Neuronal stem cell (in vitro differentiated cells): ENCODE results near the gene RTBDN.

Source experiments
- DNase-seq: peaks from one replicate; pipeline ENCODE4 v3.0.0-alpha.2; 2013; ENCODE audit warnings: low spot score
- H2AFZ ChIP-seq: one replicate; pipeline ENCODE4 v1.6.1; 2013; ENCODE audit warnings: mild to moderate bottlenecking, low read length, inconsistent platforms
- H2AK5ac ChIP-seq: 2 replicates; pipeline ENCODE4 v1.6.1; 2013; ENCODE audit warnings: low read depth, mild to moderate bottlenecking, inconsistent platforms, low read length, moderate library complexity, mixed read lengths
- H2BK120ac ChIP-seq: 2 replicates; pipeline ENCODE4 v1.6.1; 2013; ENCODE audit warnings: low read depth, mild to moderate bottlenecking, inconsistent platforms, low read length, moderate library complexity, mixed read lengths
- H2BK12ac ChIP-seq: one replicate; pipeline ENCODE4 v1.6.1; 2013; ENCODE audit warnings: low read length, inconsistent platforms
- H2BK15ac ChIP-seq: 2 replicates; pipeline ENCODE4 v1.6.1; 2013; ENCODE audit warnings: mild to moderate bottlenecking, low read length, inconsistent platforms, mixed read lengths
- H2BK5ac ChIP-seq: one replicate; pipeline ENCODE4 v1.6.1; 2013; ENCODE audit warnings: inconsistent platforms, mild to moderate bottlenecking, low read length, moderate library complexity
- H3K14ac ChIP-seq: one replicate; pipeline ENCODE4 v1.6.1; 2013; ENCODE audit warnings: low read length, inconsistent platforms
- H3K18ac ChIP-seq: 2 replicates; pipeline ENCODE4 v1.6.1; 2013; ENCODE audit warnings: low read length, inconsistent platforms
- H3K23ac ChIP-seq: 2 replicates; pipeline ENCODE4 v1.6.1; 2013; ENCODE audit warnings: low read depth, mild to moderate bottlenecking, mixed read lengths, low read length, inconsistent platforms; ENCODE audit not compliant: poor library complexity
- H3K27ac ChIP-seq: replicated peaks from 3 replicates; pipeline ENCODE4 v1.5.1; 2013; ENCODE audit warnings: low read length, inconsistent platforms
- H3K27me3 ChIP-seq, 3 experiments: 2 replicates each; pipeline ENCODE4 v1.6.1; 2013; ENCODE audit warnings: low read length in 3 of 3, mild to moderate bottlenecking in 2 of 3, inconsistent platforms in 1 of 3, low read depth in 1 of 3, mixed read lengths in 1 of 3, moderate library complexity in 1 of 3; ENCODE audit not compliant: control insufficient read depth in 3 of 3, insufficient read depth in 3 of 3
- H3K36me3 ChIP-seq, 2 donors: replicated peaks in 1 of 2; 2 replicates each; pipeline ENCODE4 v1.6.1; 2013; ENCODE audit warnings: low read length in 2 of 2; ENCODE audit not compliant: control insufficient read depth in 2 of 2, insufficient read depth in 2 of 2
- H3K4ac ChIP-seq: 2 replicates; pipeline ENCODE4 v1.6.1; 2013; ENCODE audit warnings: inconsistent platforms, mild to moderate bottlenecking, low read length, moderate library complexity
- H3K4me1 ChIP-seq, 2 donors: 1 replicate in 1 of 2; 2 replicates in 1 of 2; pipeline ENCODE4 v1.6.1; 2013; ENCODE audit warnings: low read length in 2 of 2, low read depth in 1 of 2; ENCODE audit not compliant: control insufficient read depth in 2 of 2, insufficient read depth in 1 of 2
- H3K4me2 ChIP-seq: one replicate; pipeline ENCODE4 v1.6.1; 2013; ENCODE audit warnings: mild to moderate bottlenecking, low read length, inconsistent platforms; ENCODE audit not compliant: insufficient read depth, poor library complexity, severe bottlenecking
- H3K4me3 ChIP-seq, 2 donors: 2 replicates each; pipeline ENCODE4 v1.5.1; 2013; ENCODE audit warnings: low read length in 2 of 2, mild to moderate bottlenecking in 2 of 2, inconsistent platforms in 1 of 2, moderate library complexity in 1 of 2
- H3K79me1 ChIP-seq: one replicate; pipeline ENCODE4 v1.6.1; 2013; ENCODE audit warnings: low read depth, mild to moderate bottlenecking, inconsistent platforms, low read length, moderate library complexity
- H3K9ac ChIP-seq: one replicate; pipeline ENCODE4 v1.6.1; 2013; ENCODE audit warnings: mild to moderate bottlenecking, low read depth, low read length, inconsistent platforms; ENCODE audit not compliant: poor library complexity
- H3K9me3 ChIP-seq, 2 donors: replicated peaks in 1 of 2; 2 replicates each; pipeline versions ENCODE3 to v1.6.1; 2013; ENCODE audit warnings: low read length in 2 of 2, mild to moderate bottlenecking in 2 of 2, inconsistent platforms in 1 of 2, low read depth in 1 of 2, mixed read lengths in 1 of 2, moderate library complexity in 1 of 2; ENCODE audit not compliant: control insufficient read depth in 2 of 2, insufficient read depth in 1 of 2
- H4K8ac ChIP-seq: one replicate; pipeline ENCODE4 v1.6.1; 2013; ENCODE audit warnings: low read depth, mild to moderate bottlenecking, inconsistent platforms, low read length, moderate library complexity
- H4K91ac ChIP-seq: one replicate; pipeline ENCODE4 v1.6.1; 2013; ENCODE audit warnings: low read length, low read depth, mild to moderate bottlenecking, inconsistent platforms; ENCODE audit not compliant: poor library complexity
- WGBS, 2 donors: extraction: QIAGEN DNeasy Blood & Tissue Kit; methylation state at CpG; one replicate each; pipeline ENCODE4 v1.1.7; 2013; ENCODE audit warnings: missing lambda C conversion rate in 2 of 2, mixed read lengths in 1 of 2; ENCODE audit not compliant: insufficient read length in 2 of 2, insufficient replicate concordance in 1 of 2; ENCODE audit errors: extremely low coverage in 2 of 2; 5-methylcytosine and 5-hydroxymethylcytosine counted together

Gene RTBDN

DNA sequence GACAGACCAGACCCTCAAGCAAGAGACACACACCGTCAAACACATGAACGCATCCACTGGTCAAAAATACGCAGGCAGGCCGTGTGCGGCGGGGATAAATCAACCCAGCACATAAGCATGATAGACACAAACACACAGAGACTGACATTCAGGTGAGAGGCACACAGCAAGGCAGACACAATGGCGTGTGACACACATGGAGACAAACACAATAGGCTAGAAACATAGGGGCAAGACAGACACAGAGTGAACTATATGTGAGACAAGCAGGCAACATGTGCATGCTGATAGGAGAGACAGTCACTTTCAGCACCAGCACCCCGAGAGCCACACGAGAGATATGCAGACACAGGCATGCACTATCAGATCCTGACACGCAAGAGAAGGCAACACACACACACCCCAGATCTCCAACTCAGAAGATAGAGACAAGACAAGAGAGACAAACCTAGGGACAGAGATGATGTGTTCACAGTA lies 49.9 kb downstream of the RTBDN start:
- H4K91ac ChIP-seq: no peak overlapping the region
- no peak for DNase-seq
- no peaks in the 10 kb centered on the region for H3K79me1 ChIP-seq
- H2BK15ac ChIP-seq: no peak overlapping the region
- no peak overlapping the region for H3K4me3 ChIP-seq
- H3K27me3 ChIP-seq: no peaks in the 10 kb centered on the region
- no peak overlapping the region for H3K4ac ChIP-seq
- H3K4me1 ChIP-seq: peaks cover 21 to 53% of the 10 kb centered on the region in 2 donors
- peak overlapping the region; percentile 96 for H2BK5ac ChIP-seq
- no peak overlapping the region for H3K4me2 ChIP-seq
- H3K18ac ChIP-seq: peak overlapping the region; percentile 9
- no CpG with 5 or more reads among the region's 10 CpGs for WGBS, 2 donors
- H2BK120ac ChIP-seq: no peak overlapping the region
- no peak overlapping the region for H2AFZ ChIP-seq
- H3K9me3 ChIP-seq: no peaks in the 10 kb centered on the region
- H4K8ac ChIP-seq: no peak overlapping the region
- no peak overlapping the region for H3K27ac ChIP-seq
- H3K9ac ChIP-seq: peak overlapping the region; percentile 56
- no peak overlapping the region for H2BK12ac ChIP-seq
- H3K14ac ChIP-seq: no peak overlapping the region
- no peak overlapping the region for H3K23ac ChIP-seq
- H2AK5ac ChIP-seq: peak overlapping the region; percentile 20
- no peaks in the 10 kb centered on the region for H3K36me3 ChIP-seq

- H4K91ac ChIP-seq: no peak overlapping the region
- H3K4me2 ChIP-seq: no peak overlapping the region
- H3K79me1 ChIP-seq: no peaks in the 10 kb centered on the region
- no peak overlapping the region for H3K4ac ChIP-seq
- H3K9ac ChIP-seq: peak overlapping the region; percentile 56
- H3K14ac ChIP-seq: no peak overlapping the region
- no CpG with 5 or more reads among the region's 19 CpGs for WGBS, 2 donors
- H3K18ac ChIP-seq: peak overlapping the region; percentile 23
- H2BK12ac ChIP-seq: no peak overlapping the region
- no peaks in the 10 kb centered on the region for H3K27me3 ChIP-seq
- peak overlapping the region; percentile 20 for H2AK5ac ChIP-seq
- no peaks in the 10 kb centered on the region for H3K36me3 ChIP-seq
- H2BK15ac ChIP-seq: peak overlapping the region; percentile 26
- H2AFZ ChIP-seq: no peak overlapping the region
- peaks cover 19 to 54% of the 10 kb centered on the region in 2 donors for H3K4me1 ChIP-seq
- no peak overlapping the region for H3K23ac ChIP-seq
- peak overlapping the region; percentile 96 for H2BK5ac ChIP-seq
- H3K27ac ChIP-seq: no peak overlapping the region
- H3K9me3 ChIP-seq: no peaks in the 10 kb centered on the region
- peak overlapping the region in 1 of 2 donors; percentile 46 for H3K4me3 ChIP-seq
- H4K8ac ChIP-seq: no peak overlapping the region
- DNase-seq: no peak
- H2BK120ac ChIP-seq: no peak overlapping the region
Measured at GRCh38 chr19:12783849-12784393, 50.5 kb downstream of the RTBDN start.

- DNase-seq: no peak
- H3K23ac ChIP-seq: no peak overlapping the region
- peaks cover 0 to under 1% (median 0%) of the 10 kb centered on the region in 3 experiments for H3K27me3 ChIP-seq
- no peak overlapping the region for H3K27ac ChIP-seq
- peak overlapping the region; percentile 94 for H3K9ac ChIP-seq
- H3K4me2 ChIP-seq: peak overlapping the region; percentile 94
- H2AFZ ChIP-seq: peak overlapping the region; percentile 84
- no peaks in the 10 kb centered on the region for H3K36me3 ChIP-seq
- H3K4me3 ChIP-seq: peak overlapping the region; percentile 21 to 46
- H3K18ac ChIP-seq: peak overlapping the region; percentile 99
- peak overlapping the region; percentile 90 for H2BK15ac ChIP-seq
- H2BK12ac ChIP-seq: peak overlapping the region; percentile 33
- no peak overlapping the region for H4K8ac ChIP-seq
- no CpG with 5 or more reads among the region's 16 CpGs for WGBS, 2 donors
- H3K79me1 ChIP-seq: no peaks in the 10 kb centered on the region
- peaks cover 21 to 54% of the 10 kb centered on the region in 2 donors for H3K4me1 ChIP-seq
- peak overlapping the region; percentile 96 for H2BK5ac ChIP-seq
- no peak overlapping the region for H4K91ac ChIP-seq
- H2AK5ac ChIP-seq: peak overlapping the region; percentile 99
- peak overlapping the region; percentile 78 for H2BK120ac ChIP-seq
- peaks cover 0 to under 1% of the 10 kb centered on the region in 2 donors for H3K9me3 ChIP-seq
- peak overlapping the region; percentile 95 for H3K14ac ChIP-seq
- no peak overlapping the region for H3K4ac ChIP-seq
Measured at GRCh38 chr19:12783291-12783848, 51.0 kb downstream of the RTBDN start.
